Coronary artery (tissue), 2 donors: ENCODE results near the gene CEBPG.

Experiments used
- DNase-seq: peaks from one replicate; pipeline ENCODE4 v3.0.0-alpha.2; 2017; ENCODE audit warnings: low spot score
- H3K27ac ChIP-seq, 2 donors: fragments of 200-600 bp; sonication (generic); one replicate each; pipeline ENCODE4 v1.5.1; 2016 to 2019
- H3K4me3 ChIP-seq: fragments of 200-600 bp; sonication (generic); 2 replicates; pipeline ENCODE4 v1.5.1; 2016; ENCODE audit warnings: mild to moderate bottlenecking, moderate library complexity
- TF ChIP-seq, protein P1 (sequence below): fragments of 200-600 bp; sonication (generic); IDR thresholded peaks from one replicate; pipeline ENCODE4 v1.5.1; 2019; ENCODE audit warnings: antibody characterized with exemption

CEBPG gene

DNA sequence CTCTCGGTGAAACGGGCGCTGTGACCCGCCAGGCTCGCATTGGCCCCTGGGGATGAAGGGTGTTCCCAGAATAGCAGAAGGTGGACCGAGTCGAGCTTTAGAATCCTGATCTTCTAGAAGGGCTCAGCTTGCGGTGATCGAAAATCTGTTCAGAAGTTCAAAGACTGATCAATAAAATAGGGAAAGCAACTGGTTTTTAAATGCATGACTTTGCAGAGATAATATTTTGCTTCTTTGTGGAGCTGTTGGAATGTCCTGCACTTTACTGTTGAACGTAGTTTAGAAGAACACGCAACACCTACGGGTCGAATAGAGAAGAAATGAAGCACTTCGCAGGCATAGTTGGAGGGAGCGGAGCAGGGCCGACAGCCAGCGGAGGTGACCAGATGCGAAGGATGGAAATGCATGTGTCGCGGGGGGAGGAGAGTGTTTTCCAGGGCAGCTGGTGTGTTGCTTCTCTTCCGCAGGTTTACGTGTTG, 766 bp downstream of the CEBPG start:
- TF ChIP-seq, protein P1, sequence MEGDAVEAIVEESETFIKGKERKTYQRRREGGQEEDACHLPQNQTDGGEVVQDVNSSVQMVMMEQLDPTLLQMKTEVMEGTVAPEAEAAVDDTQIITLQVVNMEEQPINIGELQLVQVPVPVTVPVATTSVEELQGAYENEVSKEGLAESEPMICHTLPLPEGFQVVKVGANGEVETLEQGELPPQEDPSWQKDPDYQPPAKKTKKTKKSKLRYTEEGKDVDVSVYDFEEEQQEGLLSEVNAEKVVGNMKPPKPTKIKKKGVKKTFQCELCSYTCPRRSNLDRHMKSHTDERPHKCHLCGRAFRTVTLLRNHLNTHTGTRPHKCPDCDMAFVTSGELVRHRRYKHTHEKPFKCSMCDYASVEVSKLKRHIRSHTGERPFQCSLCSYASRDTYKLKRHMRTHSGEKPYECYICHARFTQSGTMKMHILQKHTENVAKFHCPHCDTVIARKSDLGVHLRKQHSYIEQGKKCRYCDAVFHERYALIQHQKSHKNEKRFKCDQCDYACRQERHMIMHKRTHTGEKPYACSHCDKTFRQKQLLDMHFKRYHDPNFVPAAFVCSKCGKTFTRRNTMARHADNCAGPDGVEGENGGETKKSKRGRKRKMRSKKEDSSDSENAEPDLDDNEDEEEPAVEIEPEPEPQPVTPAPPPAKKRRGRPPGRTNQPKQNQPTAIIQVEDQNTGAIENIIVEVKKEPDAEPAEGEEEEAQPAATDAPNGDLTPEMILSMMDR, result no peak
- H3K4me3 ChIP-seq, result peak overlapping the region; percentile 92
- no peak for DNase-seq
- H3K27ac ChIP-seq, result peak overlapping the region; percentile 84 to 98

- Histone ChIP-seq H3K4me3 (peak overlapping the region; percentile 92), H3K27ac (peak overlapping the region; percentile 84 to 98)
- TF ChIP-seq, protein P1, result no peak
- no peak for DNase-seq
These were observed 1.8 kb downstream of the CEBPG start for GRCh38 chr19:33375156-33375836.

GRCh38 chr19:33375837-33376159, 2.3 kb downstream of the CEBPG start:
- H3K4me3 ChIP-seq, result no peak overlapping the region
- peak overlapping the region in 1 of 2 donors; percentile 98 for H3K27ac ChIP-seq
- DNase-seq, result no peak
- TF ChIP-seq, protein P1, result no peak

DNA sequence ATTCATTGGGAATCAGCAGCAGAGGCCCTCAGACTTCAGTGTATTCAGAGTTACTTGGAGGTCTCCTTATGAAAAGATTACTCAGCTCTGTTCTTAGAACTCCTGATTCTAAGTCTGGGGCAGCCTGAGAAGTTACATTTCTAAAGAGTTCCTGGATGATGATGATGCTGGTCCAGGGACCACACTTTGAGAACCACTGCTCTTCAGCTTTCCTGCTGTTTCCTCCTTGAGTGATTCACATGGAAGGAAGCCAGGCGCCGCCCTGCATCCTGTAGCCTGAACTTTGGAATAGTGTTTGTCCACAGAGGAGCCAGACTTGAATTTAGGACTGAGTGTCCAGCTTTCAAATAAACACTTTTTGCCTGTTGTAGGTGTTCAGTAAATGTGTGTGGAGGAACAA, 2.9 kb downstream of the CEBPG start:
- Histone ChIP-seq H3K27ac (peak overlapping the region in 1 of 2 donors; percentile 98), H3K4me3 (no peak overlapping the region)
- TF ChIP-seq, protein P1, result no peak
- DNase-seq, result no peak

DNA sequence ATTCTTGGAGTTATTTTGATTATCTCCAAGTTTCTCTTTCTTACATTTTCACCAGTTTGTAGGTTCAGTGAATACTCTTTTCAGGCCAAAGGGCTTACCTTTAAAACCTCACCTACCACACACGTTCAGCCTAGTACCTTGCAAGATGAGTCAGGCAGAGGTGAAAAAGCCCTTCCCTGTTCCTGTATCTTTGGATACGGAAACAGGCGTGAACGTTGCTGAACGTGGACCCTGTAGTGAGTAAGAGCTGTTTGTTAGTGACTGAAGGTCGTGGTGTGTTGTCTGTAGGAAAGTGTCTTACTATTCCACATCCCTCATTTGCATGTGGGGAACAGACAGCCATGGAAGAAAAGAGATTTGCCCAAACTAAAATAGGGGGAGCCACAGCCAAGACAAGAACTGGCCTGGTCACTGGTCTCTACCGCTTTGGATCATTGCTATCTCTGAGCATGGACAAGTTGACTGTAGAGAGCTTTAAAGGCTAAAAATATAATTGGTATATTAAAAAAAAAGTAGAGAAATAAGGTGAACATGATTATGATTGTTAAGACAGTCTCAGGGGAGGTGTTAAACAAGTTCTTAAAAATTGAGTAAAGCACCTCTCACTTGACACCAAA, 3.5 kb downstream of the CEBPG start:
- Histone ChIP-seq H3K4me3 (no peak overlapping the region), H3K27ac (peak overlapping the region in 1 of 2 donors; percentile 98)
- no peak for DNase-seq
- TF ChIP-seq, protein P1, result no peak

DNA sequence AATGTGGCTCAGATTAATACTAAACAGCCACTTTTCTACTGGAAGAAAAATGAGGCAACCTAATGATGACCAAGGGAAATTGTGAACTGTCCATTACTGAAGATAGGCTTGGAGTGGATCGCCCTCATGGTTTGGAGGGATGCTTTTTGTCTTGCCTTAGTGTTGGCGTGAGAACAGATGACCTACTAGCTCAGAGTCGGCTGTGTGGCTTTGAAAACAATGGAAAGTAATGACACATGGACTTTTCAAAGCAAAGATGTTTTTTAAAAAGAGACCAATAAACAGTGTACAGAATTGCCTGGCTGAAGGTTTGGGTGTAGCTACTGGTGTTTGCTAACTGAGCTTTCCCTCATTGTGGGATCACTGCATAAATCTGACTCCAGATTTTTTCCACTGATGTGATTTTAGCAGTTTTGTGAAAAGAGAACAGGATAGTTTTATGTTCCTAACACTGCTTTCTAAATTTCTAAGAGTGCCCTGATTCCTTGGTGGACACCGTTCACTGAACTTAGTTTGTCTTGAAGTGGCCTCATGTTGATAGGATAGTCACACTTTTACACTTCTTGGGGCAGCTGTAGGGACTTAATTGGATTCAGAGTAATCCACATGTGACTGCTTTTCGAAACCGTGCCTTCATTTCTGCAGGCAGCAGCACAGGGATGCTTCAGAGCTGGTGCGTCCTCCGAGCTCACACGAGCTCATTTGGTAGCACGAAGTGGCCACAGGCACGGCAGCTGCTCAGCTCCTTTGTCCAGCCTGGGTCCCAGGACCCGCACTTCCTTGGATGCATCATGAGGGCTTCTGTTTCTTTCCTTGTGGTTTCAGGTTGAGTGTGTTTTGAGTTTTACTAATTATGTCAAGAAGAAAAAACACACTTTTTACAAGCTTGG, 4.3 kb downstream of the CEBPG start:
- TF ChIP-seq, protein P1, result no peak
- Histone ChIP-seq H3K27ac (peak overlapping the region in 1 of 2 donors; percentile 1), H3K4me3 (no peak overlapping the region)
- DNase-seq, result no peak
